Activated CD4-positive, alpha-beta T cell treated with anti-CD3 and anti-CD28 coated beads, Interleukin-2, amount 50 U/mL, for 1 hour (primary cell): ENCODE data around the gene MCOLN1.

Experiments used
- DNase-seq: peaks from one replicate; pipeline ENCODE4 v3.0.0-alpha.2; 2020

The MCOLN1 gene

DNA sequence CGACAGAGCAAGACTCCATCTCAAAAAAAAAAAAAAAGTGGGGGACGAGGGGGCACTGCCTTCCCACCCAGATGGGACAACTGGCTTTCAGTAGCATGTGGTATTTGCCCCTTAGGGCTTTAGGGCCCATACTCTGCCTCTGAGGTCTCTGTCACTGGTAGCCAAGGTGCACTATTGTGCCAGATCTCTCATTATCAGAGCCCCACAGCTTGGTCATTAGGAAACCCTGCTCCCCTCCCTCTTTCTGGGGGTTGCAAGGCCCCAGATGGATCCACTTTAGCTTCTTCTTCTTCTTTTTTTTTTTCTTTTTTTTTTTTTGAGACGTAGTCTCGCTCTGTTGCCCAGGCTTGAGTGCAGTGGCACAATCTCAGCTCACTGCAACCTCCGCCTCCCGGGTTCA is 17.7 kb upstream of the MCOLN1 start:
- no peak for DNase-seq

- DNase-seq, result no peak
Observed at GRCh38 chr19:7505288-7505681, 17.1 kb upstream of the MCOLN1 start.

DNA sequence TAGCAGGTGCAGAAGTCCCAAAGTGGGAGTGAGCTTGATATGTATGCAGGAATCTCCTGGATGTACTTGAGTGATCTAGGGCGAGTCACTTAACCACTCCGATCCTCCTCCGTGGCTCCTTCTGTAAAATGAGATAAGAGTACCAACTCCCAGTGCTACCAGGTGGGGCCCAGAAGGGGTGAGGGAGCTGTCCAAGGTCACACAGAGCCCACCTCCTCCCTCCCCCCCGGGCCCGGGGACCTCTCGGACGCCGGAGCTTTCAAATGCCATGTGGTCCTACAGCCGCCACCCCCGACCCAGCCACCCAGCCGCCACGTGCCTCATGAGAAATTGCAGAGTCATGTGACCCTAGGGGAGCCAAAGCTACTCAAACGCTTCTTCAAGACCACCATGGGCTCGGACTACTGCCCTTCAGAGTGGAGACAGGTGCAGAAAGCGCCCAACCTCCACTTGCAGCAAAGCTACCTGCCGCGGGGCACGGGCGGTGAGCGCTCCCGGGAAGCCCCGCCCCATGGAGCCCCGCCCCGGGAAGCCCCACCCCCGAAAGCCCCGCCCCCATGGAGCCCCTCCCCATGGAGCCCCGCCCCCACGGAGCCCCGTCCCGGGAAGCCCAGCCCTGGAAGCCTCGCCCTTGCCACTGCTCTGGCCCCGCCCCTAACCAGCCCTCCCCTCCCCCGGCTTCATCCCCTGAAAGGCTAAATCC is 16.6 kb upstream of the MCOLN1 start:
- DNase-seq, result no peak

- peak; percentile 34 for DNase-seq
Observed at GRCh38 chr19:7506385-7507328, 15.8 kb upstream of the MCOLN1 start.

DNA sequence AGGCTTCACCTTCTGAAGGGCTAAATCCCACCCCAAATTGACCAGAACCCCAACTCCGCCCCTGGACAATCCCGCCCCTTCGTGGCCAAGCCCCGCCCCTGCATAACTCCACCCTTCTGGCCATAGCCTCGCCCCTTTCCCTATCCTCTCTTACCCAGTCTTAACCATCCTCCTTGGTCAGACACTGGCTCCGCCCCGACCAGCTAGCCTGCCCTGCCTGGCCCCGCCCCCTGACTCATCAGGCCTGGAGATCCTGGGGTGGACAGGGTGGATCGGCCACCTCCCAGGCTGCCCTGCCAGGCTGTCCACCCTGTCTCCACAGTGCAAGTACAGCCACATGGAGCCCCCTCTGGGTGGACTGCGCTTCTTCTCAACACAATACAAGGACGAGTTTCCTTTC is 14.5 kb upstream of the MCOLN1 start:
- DNase-seq, result no peak

- DNase-seq, result no peak
Observed at GRCh38 chr19:7509625-7510024, 12.8 kb upstream of the MCOLN1 start.

DNA sequence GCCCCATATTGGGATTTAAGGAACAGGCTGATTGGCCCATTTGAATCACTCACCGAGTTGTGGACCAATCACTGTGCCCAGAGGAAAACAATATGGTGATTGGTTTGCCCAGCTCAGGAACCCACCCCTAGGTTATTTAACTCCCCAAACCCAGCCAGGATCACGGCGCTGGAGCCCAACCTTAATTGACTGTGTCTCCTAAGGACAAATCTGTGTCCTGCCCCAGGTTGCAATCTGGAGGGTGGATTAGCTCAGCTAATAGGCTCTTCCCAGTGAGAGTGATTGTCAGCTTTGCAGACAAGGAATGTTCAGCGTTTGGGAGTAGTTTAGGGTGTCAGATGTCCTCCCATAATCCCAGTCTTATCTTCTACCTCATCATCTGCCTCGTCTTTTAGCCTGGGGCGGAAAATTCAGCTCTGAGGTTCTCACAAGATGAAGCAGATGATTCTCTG is 10.0 kb upstream of the MCOLN1 start:
- no peak for DNase-seq

DNA sequence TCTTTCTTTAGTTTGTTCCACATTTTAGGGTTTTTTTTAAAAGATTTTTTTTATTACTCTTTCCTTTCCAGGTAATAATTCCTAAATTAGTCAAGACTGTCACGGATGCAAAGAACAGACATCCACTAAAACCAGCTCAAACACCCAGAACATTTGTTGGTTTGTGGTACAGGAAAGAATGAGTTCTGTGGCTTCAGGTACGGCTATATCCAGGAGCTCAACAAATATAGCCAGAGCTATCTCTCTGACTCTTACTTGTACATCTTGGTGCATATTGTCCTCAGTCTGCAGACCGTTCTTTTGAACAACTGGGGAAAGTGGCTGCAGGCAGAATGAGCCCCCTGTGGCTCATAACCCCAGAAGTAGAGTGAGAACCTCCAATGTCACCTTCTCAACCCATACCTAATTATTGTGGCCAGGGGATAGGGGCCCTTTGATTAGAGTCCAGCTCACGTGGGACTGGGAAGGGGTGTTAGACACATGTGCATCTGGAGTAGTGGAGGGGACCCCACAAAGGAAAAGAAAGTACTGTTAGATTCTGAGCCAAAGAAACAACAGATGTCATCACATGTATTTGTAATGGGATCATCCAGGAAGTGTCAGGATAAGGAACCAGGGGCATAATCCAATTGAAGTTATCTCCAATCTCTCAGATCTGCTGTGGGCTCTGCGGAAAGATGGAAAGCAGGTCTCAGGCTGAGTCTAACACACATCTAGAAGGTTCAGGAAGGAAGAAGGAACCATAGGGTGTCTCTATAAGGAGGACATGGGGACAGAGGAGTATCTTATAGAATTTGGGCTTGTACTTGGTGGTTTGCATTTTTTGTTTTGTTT is 8.4 kb upstream of the MCOLN1 start:
- DNase-seq, result no peak

DNA sequence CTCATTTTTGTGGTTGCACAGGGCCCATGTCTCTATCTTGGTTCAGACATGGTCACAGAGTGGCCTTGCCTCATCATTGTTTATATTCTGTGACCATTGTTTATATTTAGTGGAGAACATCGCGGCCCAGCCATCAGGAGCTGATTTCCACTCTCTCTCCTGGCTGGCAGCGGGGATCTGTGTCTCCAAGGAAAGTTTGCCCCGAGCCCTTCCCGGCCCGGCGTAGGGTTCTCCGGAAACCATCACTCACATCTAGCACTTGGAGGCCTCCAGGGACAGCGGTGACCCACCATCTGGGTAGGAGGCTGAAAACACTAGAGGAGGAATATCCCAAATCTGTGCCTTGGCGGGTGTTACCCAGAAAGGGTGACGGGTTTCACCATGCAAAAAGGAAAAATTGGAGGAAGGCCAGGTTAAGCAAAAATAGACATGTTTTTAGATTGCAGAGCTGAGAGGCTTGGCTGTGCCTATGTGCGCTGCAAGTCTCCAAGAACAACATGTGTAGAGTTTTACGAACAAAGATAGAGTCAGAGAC is 7.2 kb upstream of the MCOLN1 start:
- no peak for DNase-seq

- DNase-seq, result no peak
Observed at GRCh38 chr19:7515645-7516151, 6.7 kb upstream of the MCOLN1 start, which contains the start of gene ZNF358. Gene ZNF358, plus strand, starts transcription at chr19:7516103. Its CDS starts 3,140 bp downstream, at chr19:7519243.

- no peak for DNase-seq
Observed at GRCh38 chr19:7516333-7516732, 6.1 kb upstream of the MCOLN1 start.

DNA sequence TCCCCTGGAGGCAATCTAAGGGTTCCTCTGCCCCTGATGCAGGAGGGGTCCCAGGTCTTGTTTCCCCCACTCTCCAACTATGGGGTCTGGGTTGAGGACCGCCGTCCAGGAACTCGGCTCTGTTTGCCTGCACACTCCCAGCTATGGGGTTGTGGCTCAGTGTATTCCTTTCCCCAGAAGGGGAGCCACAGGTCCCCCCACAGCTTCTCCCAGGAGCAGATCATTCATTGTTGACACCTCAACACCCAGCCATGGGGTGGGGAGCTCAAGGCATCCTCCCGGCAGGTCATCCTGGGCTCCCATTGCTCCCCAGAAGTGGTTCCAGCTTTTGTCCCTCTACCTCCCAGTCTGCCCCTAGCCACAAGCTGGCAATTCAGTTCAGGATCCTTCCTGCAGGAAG is 5.5 kb upstream of the MCOLN1 start:
- no peak for DNase-seq

DNA sequence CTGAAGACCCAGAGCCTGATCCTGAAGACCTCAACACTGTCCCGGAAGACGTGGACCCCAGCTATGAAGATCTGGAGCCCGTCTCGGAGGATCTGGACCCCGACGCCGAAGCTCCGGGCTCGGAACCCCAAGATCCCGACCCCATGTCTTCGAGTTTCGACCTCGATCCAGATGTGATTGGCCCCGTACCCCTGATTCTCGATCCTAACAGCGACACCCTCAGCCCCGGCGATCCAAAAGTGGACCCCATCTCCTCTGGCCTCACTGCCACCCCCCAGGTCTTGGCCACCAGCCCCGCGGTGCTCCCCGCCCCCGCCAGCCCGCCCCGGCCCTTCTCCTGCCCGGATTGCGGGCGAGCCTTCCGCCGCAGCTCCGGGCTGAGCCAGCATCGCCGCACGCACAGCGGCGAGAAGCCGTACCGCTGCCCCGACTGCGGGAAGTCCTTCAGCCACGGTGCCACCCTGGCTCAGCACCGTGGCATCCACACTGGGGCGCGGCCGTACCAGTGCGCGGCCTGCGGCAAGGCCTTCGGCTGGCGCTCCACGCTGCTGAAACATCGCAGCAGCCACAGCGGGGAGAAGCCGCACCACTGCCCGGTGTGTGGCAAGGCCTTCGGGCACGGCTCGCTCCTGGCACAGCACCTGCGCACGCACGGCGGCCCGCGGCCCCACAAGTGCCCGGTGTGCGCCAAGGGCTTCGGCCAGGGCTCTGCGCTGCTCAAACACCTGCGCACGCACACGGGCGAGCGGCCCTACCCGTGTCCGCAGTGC is 2.9 kb upstream of the MCOLN1 start:
- no peak for DNase-seq

GRCh38 chr19:7520131-7521051 is 2.0 kb upstream of the MCOLN1 start:
- DNase-seq, result no peak

GRCh38 chr19:7521551-7522071 is 813 bp upstream of the MCOLN1 start:
- no peak for DNase-seq

- no peak for DNase-seq
Observed at GRCh38 chr19:7522923-7523667, 671 bp downstream of the MCOLN1 start.

GRCh38 chr19:7524523-7524922 is 2.1 kb downstream of the MCOLN1 start:
- DNase-seq, result no peak

DNA sequence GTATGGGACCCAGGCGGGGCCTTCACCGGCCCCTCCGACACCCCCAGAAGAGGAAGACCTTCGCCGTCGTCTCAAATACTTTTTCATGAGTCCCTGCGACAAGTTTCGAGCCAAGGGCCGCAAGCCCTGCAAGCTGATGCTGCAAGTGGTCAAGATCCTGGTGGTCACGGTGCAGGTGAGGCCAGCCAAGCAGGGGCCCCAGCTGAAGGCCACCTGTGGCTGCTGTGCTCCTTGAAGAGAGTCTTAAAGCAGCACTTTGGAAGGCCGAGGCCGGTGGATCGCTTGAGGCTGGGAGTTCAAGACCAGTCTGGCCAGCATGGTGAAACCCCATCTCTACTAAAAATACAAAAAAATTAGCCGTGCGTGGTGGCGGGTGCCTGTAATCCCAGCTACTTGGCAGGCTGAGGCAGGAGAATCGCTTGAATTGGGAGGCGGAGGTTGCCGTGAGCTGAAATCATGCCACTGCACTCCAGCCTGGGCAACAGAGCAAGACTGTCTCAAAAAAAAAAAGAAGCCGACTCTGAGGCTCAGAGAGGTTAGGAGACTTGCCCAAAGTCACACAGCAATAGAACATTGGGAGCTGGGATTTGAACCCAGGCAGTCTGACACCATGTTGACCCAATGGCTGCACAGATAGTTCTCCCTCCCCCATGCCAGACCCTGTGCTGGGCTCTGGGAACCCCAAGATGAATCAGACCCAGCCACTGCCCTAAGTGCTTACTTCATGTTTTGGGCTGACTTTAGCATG is 2.7 kb downstream of the MCOLN1 start:
- DNase-seq, result no peak
